GM23248 (cell line): ENCODE data around the gene LMF2.

ENCODE experiments used
- EZH2 ChIP-seq: fragments of 200-600 bp; sonication (generic); IDR thresholded peaks from 2 replicates; pipeline ENCODE4 v1.6.1; 2018; ENCODE audit warnings: antibody characterized with exemption, mild to moderate bottlenecking; ENCODE audit not compliant: insufficient read depth, poor library complexity, severe bottlenecking
- EZH2phosphoT487 ChIP-seq: fragments of 200-600 bp; sonication (generic); IDR thresholded peaks from 2 replicates; pipeline ENCODE4 v1.6.1; 2018; ENCODE audit warnings: antibody characterized with exemption, moderate library complexity, mild to moderate bottlenecking, low read depth; ENCODE audit not compliant: insufficient read depth

DNA sequence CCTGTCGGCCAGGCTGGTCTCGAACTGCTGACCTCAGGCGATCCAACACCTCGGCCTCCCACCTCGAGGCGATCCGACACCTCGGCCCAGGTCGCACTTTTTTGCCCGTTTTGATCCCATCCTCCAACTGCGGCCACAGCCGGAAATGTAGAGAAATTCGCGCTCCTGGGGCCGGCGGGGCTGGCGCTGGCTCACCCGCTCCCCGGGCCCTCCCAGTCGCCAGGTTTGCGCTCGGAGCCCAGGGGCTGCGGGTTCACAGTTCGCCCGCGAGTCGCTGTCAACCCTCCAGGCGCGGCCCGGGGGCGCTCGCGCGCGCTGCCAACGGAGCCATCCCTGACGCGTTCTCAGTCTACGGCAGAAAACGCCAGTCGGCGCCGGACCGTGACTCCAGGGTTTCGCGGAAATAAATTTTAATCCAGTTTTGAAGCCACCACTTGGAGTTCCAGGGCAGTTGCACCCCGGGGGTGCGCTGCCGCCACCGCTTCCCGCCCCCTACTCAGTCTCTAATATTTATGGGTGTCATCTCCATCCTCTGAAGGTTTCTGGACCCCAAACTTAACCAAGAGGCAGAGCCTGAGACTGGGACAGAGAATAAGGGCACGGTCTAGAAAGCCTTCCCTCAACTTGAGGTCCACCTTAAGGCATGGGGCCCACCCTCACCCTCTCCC, 36.7 kb upstream of the LMF2 start:
- TF ChIP-seq EZH2phosphoT487 (no peak), EZH2 (no peak)
